ENCODE measurements around the gene RABGAP1.
"Not testable (repeated sequence)": the region's sequence is repeated elsewhere in the genome, so short reads cannot be mapped to it uniquely, and the experiment has no call there.

RABGAP1 gene

DNA sequence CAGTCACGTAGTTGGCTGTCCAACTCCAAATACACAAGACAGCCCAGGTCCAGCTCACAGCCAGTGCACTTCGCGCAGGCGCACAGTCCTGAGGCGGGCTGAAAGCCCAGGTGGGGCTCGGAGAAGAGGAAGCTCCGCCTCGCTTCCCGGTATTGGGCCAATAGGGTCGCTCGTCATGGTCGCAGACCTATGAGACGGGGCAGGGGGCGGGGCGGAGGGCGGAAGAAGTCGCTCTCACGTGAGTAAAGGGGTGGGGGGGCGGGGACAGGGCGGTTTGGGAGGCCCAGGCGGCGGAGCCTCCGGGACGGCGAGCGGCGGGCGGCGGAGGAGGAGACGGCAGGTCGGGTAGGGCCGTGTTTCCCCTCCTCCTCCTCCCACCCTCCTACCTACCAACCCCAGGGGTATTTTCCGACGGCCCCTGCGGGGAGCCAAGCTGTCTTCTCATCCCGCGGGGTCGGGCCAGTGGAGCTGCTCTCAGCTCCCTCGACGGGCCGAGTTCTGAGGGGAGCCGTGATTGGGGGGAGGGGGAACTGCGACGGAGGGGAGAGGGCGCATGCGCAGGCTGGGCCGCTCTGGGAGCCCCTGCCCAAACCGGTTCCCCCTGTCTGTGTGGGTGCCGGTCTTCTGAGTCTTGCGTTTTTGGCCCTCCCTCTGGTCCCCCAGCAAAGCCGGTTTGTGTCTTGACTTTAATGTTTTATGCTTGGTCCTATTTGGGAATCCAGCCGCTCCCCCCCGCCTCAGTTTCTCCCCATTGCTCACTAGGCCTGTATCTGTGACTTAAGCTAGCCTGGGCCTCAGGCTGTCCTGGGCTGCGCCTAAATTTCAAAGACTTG, at the start of gene RABGAP1:
Gene RABGAP1, plus strand, starts transcription at position 272 of the 833 bp plus-strand sequence. CDS start 16,040 bp downstream, outside the sequence.
- peak; percentile 99 for DNase-seq

DNA sequence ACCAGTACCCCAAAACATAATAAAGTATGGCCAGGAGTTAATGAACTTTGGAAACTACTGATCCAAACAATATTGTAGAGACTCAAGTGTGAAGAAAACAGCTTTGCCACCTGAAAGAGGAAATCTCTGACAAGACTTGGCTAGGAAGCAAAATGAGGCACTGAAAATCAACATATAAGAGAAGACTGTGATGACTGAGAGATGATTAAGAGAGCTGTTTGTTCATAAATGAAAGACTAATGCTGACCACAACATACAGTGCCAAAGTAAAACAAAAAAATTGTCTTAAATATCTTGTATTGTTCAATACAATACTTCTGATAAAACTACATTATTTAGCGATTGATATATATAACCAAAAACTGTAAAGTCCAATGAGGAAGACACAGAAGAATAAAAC, 42.9 kb upstream of the RABGAP1 start:
- DNase-seq = no peak

- no peak for DNase-seq
These were observed 40.0 kb upstream of the RABGAP1 start for GRCh38 chr9:122900791-122901190.

- peak; percentile 23 for DNase-seq
These were observed 36.4 kb upstream of the RABGAP1 start for GRCh38 chr9:122904466-122904822.

- DNase-seq = peak; percentile 95
These were observed 35.8 kb upstream of the RABGAP1 start, which contains the start of gene RC3H2 for GRCh38 chr9:122904823-122905710. TSS of gene RC3H2 (minus strand) at chr9:122905359. CDS start at chr9:122897509, 7,850 bp downstream.

- not testable (repeated sequence) for DNase-seq
These were observed 34.7 kb upstream of the RABGAP1 start for GRCh38 chr9:122906122-122906521.

DNA sequence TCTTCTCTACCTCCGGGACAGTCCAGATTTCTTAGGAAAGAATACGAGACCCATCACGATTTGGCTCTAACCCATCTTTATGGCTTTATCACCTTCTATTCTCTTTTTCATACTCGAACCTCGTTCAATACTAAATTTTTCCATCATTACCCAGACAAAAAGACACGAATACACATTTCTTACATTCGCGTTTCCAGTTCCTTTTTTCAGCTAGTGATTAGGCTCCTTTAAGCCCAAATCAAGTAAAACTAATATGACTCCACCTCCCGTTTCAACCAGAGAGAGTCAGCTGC, 28.2 kb upstream of the RABGAP1 start:
- DNase-seq = no peak

DNA sequence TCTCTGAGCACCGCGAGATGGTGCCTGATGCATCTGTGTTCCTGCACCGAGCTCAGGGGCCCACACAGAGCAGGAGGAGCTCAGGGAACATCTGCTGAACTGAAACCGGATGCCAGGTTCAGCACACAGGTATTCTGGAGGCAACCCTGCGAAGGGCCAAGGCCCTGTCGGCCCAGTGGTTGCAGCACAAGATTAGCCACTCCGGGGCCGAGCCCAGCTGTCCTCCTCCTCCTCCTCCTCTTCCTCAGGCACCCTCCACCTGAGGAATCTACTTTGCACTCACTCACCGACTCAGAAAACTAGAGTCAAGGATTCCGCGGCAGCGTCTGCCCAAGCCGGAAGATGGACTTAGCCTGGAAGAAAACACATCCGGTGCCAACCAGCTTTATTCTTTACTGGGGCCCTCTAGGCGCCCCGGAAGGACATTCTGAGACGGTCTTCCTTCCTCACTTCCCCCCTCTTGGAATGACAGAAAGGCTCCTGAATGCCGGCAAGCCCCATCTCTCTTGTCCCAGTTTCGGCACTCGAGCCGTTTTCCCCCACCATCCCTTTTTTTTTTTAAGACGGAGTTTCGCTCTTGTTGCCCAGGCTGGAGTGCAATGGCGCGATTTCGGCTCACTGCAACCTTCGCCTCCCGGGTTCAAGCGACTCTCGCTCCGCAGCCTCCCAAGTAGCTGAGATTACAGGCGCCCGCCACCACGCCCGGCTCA, 27.7 kb upstream of the RABGAP1 start, which contains the start of gene ZBTB6:
Gene ZBTB6, minus strand, starts transcription at position 360 of the 710 bp plus-strand sequence. CDS start 1,251 bp downstream, outside the sequence.
- DNase-seq = peak; percentile 71

DNA sequence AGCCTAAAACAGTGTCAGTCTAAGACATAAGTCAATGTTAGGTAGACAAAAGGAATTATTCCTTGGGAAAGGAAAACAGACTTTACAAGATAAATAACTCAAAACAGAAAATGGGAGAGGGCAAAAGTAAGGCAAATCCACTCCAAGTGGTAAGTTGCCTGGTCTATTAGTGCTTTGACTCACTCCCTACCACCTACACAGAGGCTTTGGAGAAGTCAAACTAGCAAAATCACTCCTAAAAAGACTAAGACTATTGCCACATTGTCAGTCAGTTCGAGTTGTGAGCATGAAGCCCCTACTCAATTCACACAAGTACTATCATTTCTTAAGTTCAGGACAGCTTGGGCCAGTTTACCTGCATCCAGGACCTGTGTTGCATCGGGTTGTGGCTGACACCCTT, 22.5 kb upstream of the RABGAP1 start:
- no peak for DNase-seq

DNA sequence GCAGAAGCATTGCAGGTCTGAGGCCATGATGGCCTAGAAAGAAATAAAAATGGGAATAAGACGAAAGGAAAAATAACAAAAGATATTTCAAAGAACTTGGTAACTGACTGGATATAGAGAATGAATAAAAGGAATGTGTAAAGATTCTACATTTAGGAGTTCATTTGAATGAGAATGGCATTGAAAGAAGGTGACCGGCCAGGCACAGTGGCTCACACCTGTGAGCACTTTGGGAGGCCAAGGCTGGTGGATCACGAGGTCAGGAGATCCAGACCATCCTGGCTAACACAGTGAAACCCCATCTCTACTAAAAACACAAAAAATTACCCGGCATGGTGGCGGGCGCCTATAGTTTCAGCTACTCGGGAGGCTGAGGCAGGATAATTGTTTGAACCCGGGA, 18.1 kb upstream of the RABGAP1 start:
- DNase-seq = no peak

DNA sequence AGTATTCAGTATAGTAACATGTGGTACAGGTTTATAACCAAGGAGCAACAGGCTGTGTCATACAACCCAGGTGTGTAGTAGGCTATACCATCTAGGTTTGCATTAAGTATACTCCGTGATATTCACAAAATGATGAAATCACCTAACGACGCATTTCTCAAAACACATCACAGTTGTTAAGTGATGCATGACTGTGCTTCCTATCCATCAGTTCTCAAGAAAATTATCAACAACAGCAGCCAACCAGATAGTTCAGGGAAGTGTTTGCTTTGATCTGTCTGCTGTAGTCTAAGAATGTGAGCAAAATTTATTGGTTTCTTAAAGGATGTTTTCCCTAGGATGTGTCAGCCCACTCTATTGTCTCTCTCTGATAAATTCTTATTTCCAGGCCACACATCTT, 16.9 kb upstream of the RABGAP1 start:
- no peak for DNase-seq

DNA sequence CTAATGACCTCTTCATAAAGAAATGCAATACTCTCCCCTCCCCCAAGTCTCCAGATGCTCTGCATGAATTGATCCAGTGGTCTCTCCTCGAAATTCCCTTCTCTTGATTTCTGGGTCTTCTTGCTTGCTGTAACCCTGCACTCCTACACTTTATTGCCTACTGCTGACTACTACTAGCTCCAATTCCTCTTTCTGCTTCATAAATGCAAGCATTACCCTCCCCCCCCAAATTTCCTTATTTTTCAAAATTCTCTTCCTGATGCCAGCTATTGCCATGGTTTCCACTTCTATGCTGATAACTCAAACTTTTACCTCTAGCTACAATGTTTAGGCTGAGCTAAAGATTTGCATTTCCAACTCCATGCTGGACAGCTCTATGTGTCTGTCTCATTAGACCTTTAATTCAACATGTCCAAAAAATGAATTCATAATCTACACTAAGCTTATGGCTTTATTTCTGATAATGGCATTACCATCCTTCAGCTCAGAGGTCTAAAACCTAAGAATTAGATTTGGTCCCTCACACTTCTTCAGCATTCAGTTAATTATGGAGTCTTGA, 10.9 kb upstream of the RABGAP1 start:
- no peak for DNase-seq

- DNase-seq = no peak
These were observed 10.1 kb upstream of the RABGAP1 start for GRCh38 chr9:122930541-122931225.

DNA sequence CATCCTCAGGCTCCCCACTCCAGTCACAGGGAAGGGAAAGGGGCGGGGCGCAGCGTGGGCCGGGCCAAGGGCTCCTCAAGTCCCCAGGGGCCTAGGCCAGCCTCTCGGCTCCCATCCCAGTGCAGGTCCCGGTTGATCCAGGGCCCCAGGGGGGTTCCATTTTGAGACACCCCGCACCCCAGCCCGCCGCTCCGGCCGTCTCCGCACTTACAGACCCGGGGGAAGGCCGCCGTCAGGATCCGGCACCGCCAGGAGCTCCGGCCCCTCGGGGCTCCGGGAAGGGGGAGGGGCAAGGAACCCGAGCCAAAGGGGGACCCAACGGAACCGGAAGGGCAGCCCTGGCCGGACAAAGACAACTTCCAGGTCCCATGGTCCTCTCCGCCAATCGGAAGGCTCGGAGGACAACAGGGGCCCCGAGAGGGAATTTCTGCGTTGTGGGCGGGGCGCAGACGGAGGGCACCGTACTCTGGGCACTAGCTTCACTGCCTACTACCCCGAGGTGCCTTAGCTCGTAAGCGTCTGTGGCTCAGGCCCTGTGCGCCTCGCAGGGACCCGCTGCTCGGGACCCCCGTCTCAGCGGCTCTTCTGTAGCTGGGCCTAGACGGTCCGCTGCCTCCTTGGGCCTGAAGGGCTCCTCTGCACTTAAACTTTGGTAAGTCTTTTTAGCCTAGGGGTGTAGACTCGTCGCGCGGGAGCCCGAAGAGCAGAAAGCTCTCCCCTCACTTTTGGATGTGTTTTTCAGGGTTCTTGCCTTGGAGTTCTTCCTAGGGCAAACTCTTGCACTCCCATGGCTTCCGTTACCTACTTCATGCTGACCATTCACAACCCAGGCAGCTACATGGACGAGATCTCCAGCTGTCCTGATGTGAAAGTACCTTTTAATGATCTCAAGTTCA, 9.3 kb upstream of the RABGAP1 start, which contains the start of gene ZBTB26:
Gene ZBTB26, minus strand, starts transcription at position 287 of the 896 bp plus-strand sequence. CDS start 11,578 bp downstream, outside the sequence.
- DNase-seq = peak; percentile 90

- no peak for DNase-seq
These were observed 4.4 kb upstream of the RABGAP1 start for GRCh38 chr9:122936464-122936863.

- DNase-seq = no peak
These were observed 3.9 kb upstream of the RABGAP1 start for GRCh38 chr9:122936883-122937282.

GRCh38 chr9:122939601-122940000, 1.2 kb upstream of the RABGAP1 start:
- no peak for DNase-seq

- no peak for DNase-seq
These were observed 419 bp upstream of the RABGAP1 start for GRCh38 chr9:122940454-122940748.

- DNase-seq = no peak
These were observed 888 bp downstream of the RABGAP1 start for GRCh38 chr9:122941582-122942234.
